GM19328 (cell line): Measurements from ENCODE around the gene KIZ.

ENCODE experiments used
- ATAC-seq: cut with Tn5 transposase; IDR thresholded peaks from one replicate; pipeline ENCODE4 v1.9.1; 2021; ENCODE audit warnings: mild to moderate bottlenecking, moderate library complexity; ENCODE audit not compliant: unreplicated experiment

The KIZ gene

GRCh38 chr20:21125849-21126580 is at the start of gene KIZ:
Gene KIZ, plus strand, starts transcription at chr20:21126082. Its CDS starts 34 bp downstream, at chr20:21126116.
- ATAC-seq = peak; percentile 96

GRCh38 chr20:21077809-21078345 is 48.0 kb upstream of the KIZ start:
- no peak for ATAC-seq

GRCh38 chr20:21082584-21082983 is 43.3 kb upstream of the KIZ start:
- ATAC-seq = no peak

- ATAC-seq = no peak
These were observed 42.0 kb upstream of the KIZ start for GRCh38 chr20:21083825-21084325.

GRCh38 chr20:21087862-21088540 is 37.9 kb upstream of the KIZ start:
- ATAC-seq = no peak

GRCh38 chr20:21089391-21089790 is 36.5 kb upstream of the KIZ start:
- ATAC-seq = no peak

- no peak for ATAC-seq
These were observed 35.7 kb upstream of the KIZ start for GRCh38 chr20:21090111-21090618.

GRCh38 chr20:21090721-21091120 is 35.2 kb upstream of the KIZ start:
- ATAC-seq = no peak

- ATAC-seq = no peak
These were observed 33.1 kb upstream of the KIZ start for GRCh38 chr20:21092806-21093205.

GRCh38 chr20:21096321-21097043 is 29.4 kb upstream of the KIZ start:
- ATAC-seq = no peak

- peak; percentile 39 for ATAC-seq
These were observed 25.9 kb upstream of the KIZ start for GRCh38 chr20:21099751-21100577.

- ATAC-seq = no peak
These were observed 25.1 kb upstream of the KIZ start for GRCh38 chr20:21100578-21101452.

GRCh38 chr20:21101453-21101931 is 24.4 kb upstream of the KIZ start:
- ATAC-seq = no peak

GRCh38 chr20:21101932-21102575 is 23.8 kb upstream of the KIZ start:
- no peak for ATAC-seq

GRCh38 chr20:21102603-21103311 is 23.1 kb upstream of the KIZ start:
- ATAC-seq = no peak

- ATAC-seq = no peak
These were observed 22.1 kb upstream of the KIZ start for GRCh38 chr20:21103582-21104465.

- no peak for ATAC-seq
These were observed 21.5 kb upstream of the KIZ start for GRCh38 chr20:21104466-21104761.
